Measurements from ENCODE around the gene DDX31.

Gene DDX31

DNA sequence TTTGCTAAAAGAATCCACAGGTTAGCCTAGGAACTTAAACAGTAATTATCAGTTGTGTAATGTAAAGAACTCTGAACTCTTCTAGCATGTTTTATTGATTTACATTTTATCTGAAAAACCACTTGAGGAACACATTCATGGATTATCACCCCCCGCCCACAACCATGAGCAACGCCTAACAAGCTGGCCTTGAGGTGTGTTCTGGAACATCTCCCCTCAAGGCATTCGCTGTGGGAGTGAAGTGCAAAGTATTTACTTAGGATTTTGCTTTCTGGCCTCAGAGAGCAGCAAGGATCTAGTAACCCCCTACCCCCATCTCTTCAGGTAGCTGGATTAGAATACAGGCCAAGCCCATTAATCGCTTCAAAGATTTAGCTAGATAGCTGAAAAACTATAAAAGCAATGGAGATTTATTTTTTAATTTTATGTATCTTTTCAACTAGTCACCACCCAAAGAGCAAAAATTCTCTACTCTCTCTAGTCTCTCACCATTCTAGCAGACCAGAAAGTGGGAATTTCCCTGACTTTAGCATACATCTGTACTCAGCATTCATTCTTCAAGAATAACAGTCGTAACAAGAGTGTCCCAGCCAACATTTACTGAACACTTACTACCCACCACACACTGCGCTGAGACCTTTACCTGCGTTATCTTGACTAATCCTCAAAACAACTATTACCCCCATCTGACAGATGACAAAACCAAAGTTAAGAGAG, 37.2 kb downstream of the DDX31 start:
- FAIRE-seq, result no peak

DNA sequence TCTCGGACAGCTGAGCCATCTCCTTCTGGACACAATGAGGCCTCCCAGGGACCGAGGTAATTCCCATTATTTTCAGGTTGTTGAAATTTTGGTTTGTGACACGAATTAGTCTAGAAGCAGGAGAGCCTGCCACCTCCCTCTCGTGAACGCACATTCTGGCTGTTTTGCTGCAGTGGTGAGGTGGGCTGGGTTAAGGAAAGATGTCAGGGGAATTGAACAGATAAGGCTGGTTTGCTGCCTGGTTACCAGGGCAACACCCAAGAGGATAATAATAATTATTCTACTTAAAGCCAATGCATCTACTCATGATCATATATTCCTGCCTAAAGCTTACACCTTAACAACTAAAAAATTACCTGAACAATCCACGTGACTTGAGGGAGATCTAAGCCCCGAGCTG, 38.1 kb downstream of the DDX31 start:
- no peak for FAIRE-seq

DNA sequence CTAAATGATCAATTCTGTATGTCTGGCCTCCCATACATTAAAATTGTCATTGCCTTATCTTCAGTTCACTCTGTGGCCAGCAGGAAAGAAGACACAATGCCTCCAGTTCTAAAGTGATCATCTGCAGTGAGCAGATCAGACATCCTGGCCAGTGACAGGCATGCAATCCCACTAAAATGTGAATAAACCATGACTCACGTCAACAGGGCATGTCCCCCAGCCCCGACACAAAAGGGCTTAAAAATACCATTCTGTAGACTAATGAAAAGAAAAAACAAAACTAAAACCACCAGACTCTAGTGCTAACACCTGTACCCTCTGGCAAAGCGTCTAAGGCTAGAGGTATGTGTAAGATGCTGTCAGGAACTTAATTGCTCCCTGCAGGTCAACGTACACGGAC, 38.5 kb downstream of the DDX31 start:
- no peak for FAIRE-seq

DNA sequence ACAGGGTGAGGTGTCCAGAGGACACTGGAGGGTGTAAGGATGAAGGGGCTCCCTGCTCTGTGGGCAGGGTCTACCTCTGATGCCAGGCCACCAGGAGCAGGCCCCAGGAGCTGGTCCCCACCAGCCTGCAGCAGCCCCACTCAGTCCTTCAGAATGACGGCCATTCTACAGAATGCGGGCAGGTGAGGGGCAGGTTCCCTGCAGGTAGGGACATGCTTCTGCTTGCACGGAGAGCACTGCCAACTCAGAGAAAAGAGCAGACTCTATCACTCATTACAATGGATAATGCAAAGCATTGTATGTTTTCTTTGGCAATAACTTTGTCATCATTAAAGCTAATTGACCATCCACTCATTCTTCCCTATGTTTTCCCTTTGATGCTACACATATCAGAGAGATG, 39.0 kb downstream of the DDX31 start:
- FAIRE-seq, result no peak

DNA sequence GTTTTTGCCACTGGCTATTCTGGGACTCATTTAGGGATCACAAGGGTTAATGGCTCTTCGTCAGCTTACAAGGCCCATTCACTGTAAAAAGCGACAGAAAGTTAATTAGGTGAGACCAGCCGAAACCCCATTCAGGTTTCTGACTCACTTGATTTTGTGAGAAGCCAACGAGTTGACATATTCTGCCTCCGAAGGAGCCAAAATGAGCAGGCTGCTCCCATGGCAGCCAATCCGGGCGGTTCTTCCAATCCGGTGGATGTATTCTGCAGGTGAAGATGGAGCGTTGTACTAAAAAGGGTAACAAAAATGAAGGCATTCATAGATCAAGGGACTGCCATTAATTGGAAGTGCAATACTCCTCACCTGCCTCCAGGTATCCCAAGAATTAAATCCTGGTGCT, 39.7 kb downstream of the DDX31 start:
- no peak for FAIRE-seq

DNA sequence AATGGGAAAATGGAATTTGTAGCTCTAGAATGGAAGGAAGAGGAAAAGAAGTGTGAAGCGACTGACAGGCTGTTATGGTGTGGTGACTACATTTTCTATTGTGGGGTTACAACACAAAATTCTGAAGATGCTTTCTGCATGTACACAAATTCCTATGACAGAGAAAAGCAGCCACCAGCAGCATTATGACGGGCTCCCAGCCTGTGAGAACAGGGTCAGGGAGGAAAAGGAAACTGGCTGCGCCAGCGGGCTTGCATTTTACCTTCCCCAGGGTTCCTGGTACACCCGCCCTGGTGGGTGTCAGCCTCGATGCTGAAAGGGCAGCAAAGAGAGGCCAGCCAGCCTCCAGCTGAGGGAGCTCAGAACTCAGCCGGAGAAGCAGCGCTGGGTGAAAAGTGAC, 41.0 kb downstream of the DDX31 start:
- no peak for FAIRE-seq

DNA sequence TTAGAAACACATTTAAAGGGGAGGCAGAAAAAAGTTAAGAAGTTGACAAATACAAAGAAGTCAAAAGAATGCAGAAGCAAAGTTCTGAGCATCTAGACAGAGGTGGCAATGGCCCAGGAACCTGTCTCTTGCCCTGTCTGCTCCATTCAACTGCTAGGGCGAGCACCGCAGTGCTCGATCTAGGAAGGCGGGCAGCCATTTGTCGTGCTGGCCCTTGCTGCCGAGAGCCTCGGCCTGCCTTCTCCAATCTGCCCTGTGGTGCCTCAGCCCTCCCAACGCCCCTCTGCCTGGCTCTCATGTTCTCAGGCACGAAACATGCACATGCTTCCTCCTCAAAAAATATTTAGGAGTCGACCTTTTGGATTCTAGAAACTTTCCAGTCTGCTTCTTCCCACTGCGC, 42.2 kb downstream of the DDX31 start:
- no peak for FAIRE-seq

DNA sequence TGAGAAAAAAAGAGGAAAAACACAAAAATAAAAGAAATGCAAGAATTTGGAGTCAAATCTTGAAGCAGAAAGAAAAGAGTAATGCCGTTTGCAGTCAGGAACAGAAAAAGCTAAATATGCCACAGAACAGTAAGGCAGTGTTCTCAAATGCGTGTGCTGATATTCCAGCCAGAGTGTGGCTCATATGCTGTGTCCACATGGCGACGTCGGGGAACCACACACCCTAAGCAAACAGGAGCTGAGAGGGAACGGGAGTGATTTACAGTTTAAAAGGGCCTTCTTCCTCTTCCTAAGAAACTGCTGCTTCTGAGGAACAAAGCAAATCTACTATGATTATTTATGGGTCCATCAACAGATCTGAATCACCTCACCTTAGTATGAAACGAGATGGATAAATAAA, 42.7 kb downstream of the DDX31 start:
- peak; percentile 86 for FAIRE-seq

DNA sequence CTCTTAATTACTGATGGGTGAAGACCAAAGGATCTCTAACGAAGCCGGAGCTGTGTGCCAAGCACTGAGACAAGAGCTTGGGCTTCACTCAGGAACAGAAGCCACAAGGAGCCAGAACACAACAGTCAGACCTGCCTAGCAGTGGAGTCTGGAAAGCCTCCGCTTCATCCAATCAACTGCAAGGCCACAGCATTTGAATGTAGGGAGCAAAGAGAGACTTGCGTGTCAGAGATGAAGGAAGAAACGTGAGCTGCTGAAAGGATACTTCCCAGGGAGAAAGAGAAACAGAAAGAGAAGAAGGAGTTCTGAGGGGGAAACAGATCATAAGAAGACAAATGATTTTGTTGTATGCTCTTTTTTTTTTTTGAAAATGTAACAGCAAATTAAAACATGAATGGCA, 43.5 kb downstream of the DDX31 start:
- no peak for FAIRE-seq

DNA sequence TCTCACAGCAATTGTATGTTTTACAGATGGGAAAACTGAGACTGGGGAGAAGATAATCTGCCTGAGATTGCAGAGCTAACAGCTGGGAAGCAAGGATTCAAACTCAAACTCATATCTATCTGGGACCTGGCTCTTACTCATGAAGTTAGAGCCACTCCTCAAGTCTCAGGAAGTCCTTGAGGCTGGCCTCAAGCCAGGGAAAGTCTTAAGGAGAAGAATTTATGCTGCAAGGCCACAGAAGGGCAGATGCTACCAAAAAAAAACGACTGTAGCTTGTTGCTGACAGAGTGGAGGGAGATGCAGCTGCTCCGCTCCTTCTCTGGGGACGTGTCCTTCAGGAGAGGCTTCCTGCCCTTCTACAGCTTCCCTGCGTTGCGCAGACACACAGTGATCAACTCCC, 47.6 kb downstream of the DDX31 start:
- no peak for FAIRE-seq

DNA sequence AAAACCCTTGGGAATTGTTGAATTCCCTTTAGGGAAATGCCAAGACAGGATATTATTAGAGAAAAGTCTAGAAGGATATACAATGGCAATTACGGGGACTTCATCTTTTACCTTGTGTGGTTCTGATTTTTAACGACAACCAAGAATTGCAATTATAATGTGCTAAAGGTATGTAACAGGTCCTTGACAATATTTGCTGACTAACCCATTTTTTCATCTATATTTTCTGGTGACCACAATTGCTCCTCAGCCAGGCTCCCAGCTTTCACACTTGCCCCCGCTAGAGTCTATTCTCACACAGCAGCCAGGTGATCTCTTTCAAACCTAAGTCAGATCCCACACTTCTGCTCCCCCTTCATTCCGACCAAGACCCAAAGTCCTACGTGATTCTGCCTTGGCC, 53.1 kb downstream of the DDX31 start:
- FAIRE-seq, result no peak

DNA sequence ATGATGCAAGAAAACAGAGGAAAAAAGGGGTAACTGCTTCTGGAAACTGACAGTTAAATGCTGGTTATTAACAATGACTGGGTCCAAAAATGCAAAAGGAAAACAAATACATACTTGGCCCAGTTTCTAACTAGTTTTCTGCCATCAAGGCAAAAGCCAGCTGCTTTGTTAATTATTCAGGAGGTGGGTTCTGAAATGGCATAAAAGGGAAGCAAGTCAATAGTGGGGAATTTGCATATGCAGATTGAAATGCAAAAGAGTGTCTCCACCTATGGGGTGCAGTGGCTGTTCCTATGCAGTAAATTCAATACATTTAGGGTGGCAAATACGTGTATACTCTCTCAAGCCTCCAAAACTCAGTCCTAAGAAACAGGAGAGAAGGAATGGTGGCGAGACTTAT, 54.0 kb downstream of the DDX31 start:
- no peak for FAIRE-seq

DNA sequence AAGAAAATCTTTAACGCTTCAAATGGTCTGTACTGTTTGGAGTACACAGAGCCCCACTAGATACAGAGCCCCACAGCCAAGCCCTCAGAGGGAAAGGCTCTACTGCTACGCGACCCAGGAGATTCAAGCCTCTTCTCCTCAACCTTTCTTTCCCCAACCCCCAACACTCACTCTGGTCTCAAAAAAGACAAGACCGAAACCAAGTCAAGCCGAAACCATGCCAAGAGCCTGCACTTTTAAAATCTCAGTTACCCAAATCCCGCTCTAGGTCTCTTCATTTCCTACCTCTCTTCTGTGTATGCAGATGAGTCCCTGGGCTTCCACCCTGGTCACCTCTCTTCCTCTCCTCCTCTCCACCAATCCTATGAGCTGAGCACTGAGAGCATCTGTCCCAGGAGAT, 55.5 kb downstream of the DDX31 start:
- FAIRE-seq, result no peak

DNA sequence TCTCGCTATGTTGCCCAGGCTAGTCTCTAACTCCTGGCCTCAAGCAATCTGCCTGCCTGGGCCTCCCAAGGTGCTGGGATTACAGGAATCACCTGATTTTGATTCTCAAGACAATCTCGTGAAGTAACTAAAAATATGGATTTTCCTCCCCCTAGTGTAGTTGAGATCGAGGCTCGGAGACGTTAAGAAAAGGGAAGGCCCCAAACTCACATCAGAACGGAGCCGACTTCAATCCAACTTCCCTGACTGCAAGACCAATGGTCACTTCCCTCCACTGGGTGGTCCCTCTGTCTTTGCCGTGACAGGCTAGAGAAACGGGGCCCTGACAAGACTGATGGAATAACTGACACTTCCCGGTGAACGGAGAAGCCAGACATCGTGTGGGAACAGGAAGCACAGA, 59.1 kb downstream of the DDX31 start:
- FAIRE-seq, result no peak

DNA sequence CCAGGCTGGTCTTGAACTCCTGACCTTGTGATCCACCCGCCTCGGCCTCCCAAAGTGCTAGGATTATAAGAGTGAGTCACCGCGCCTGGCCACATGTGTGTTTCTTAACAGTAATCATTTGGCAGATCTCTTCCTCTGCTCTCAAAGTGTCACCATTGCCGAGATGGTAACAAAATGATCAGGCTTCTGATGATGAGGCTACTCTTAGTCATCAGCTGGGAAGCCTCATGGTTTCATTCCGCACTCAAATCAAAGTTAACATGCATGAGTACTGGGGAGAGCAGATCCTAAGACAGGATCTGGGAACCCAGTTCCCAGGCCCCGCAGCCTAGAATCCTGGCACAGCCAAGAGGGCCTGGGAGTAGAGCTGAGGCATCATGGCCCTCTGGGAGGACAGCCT, 60.0 kb downstream of the DDX31 start:
- FAIRE-seq, result no peak

DNA sequence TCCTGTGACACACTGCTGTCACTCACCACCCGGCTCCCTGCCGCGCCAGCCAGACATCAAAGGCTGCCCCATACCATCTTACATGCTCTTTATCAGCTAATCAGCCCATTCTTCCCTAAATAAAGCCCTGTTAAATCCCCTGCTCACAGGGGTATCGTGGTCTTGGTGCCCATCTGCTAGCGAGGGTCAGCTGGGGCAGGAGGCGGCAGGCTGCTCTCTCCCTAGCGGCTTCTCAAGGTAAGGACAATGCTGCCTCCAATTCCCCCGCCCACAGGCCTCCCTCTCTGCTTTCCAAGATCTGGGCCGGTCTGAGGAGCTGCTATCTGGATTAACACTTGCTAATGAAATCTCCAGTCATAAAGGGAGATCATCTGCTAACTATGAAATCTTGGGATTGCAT, 60.6 kb downstream of the DDX31 start:
- FAIRE-seq, result no peak

DNA sequence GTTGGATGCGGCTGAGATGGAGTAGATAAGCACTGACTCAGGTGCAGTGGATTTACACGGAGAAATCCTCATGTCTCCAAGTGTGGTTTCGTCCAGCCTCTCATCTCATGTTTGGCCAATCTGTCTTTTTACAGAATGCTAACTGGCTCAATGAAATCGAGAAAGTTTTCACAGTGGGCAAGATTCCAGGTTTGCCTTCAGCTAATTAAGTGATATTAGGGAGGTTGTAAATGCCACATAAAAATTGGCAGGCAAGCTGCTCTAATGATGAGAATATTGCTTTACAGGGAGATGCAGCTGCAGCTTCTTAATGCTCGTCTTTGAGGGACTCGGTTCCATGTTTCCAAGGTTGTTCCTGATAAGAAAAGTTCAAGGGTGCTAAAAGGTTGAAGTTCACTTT, 63.7 kb downstream of the DDX31 start:
- FAIRE-seq, result no peak

DNA sequence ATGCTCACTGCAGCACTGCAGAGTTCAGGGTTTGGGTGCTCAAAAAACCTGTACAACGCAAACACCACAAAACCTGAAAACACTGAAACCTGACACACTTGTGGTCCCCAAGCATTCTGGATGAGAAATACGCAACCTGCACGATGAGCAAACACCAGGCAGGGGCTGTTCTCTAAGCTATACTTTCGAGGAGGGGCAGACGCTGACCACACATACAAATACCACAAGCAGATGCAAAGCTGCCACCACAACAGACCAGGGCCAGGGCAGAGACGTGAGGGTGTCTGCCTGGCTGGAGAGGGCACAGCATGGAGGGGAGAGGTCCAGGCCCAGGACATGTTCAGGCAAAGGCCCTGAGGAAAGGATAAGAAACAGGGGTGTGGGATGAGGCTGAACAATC, 64.4 kb downstream of the DDX31 start:
- FAIRE-seq, result no peak

DNA sequence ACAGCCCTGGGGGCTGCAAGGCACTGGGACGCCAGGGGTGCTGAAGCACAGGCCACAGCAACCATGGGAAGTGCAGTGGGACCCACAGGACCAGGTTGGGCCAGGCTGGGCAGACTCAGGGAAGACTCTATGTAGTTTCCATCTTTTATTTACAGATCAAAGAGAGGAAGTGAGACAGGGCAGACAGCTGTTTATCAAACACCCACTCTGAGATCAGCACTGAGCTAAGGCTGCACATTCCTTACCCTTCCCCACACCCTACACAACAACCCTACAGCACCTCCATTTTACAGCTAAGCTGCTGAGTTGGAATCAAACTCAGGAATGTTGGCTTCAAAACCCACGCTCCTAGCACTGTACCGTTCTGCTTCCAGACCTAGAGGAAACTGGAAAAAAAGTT, 67.6 kb downstream of the DDX31 start:
- no peak for FAIRE-seq

DNA sequence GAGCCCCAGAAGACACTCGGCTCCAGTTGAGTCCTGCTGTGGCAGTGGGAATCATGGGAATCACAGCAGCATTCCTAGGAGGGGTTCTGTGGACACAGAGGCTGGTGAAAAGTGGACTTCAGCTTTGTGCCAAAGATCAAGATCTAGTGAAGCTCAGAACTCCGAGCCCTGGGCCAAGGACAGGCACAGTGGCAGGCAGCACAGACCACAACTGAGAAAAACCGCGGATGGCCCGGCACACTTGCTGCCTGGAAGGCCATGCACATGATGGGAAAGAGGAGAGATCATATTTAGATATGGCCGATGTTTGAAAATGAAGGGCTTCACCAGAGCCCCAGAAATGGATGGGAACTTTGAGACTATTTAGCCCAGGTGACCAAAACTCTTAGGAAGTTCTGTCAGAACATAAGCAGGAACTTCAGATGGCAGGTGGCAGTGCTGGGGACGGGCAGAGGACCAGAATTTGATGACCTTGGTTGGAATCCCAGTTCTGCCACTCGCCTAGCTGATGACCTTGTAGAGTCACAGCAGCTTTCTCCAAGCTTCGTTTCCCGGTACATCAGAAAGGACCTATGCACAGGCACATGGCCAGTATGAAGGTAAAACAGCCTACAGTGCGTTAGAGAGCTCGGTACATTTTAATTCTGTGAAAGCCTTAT, 69.3 kb downstream of the DDX31 start:
- FAIRE-seq, result no peak

DNA sequence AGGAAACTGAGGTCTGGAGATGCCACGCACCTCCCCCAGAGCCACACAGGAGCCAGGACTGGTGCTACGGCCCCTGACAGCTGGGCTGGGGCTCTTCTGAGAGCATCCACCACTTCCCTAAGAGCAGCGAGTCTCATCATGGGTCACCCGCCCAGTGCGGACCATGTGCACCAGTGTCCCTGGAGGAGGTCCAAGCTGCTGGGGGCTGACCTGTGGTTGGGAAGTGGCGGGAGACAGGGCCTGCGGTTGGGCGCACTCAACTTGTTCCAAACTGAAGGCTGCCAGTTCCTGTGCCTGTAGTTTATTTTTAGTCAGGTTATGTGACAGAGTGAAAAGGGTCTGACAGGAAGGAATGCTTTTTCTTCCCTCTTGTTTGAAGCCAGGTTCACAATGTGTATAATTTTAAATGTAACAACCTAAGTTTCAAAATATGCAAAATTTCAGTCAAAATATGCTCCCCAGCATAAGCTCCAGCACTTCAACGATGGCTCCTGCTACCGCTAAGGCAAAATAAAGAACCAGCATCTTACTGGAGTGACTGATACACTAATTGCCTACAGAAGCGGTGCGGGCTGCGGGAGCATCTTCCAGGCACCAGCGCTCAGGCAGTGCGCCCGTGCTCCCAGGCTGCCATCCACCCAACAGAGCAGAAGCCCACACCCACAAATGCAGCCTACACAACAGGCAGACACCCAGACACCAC, 72.6 kb downstream of the DDX31 start:
- FAIRE-seq, result no peak

DNA sequence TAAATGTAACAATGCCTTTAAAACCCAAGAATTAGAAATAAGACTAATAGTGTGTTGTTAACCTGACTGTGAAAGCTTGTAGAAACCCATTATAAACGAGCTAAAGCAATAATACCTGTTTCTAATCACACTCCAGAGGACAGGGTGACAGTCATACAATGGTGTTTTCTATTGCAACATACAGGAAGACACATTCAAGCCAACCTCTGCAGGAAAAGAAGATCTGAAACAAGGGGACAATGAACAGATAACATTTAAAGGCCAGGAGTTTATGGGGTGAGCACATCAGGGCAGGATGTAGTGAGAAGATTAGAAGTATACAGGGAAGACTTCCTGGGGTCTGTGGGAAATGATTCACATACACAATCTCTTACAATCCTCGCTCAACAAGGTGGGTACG, 73.6 kb downstream of the DDX31 start:
- FAIRE-seq, result no peak

DNA sequence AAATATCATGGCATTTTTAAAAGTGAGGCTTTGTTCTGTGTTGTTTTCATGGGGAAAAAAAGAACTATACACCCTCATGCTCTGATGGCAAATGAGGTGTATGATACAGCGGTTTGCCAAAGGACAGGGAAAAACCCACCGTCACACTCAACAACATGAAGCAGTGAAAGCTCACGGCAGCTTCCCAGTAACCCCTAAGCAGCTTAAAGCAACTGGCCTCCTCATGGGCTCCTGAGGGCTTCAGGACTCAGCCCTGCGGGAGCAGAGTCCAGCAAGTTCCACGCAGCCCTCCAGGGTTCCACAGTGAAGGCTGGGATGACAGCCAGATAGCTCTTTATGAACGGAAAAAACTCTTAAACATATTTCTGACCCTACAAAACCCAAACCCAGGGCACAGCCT, 74.5 kb downstream of the DDX31 start:
- FAIRE-seq, result no peak

DNA sequence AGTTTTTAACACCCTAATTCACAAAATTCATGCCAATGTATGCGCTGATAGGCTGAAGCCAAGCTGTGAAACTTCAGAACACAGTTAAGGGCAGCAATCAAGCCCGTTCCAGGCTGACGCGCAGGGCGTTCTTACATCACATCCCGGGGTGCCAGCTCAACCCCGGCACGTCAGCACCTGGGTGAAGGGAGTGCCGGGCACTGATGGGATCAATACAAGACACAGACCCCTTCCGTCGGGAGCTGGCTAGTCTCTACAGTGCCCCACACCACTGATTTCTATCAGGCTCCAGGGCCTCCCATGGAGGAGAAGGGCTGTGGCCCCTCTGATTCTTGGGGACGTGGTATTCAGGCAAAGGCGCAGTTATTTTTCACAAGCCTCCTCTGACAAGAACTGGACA, 75.4 kb downstream of the DDX31 start:
- FAIRE-seq, result no peak

DNA sequence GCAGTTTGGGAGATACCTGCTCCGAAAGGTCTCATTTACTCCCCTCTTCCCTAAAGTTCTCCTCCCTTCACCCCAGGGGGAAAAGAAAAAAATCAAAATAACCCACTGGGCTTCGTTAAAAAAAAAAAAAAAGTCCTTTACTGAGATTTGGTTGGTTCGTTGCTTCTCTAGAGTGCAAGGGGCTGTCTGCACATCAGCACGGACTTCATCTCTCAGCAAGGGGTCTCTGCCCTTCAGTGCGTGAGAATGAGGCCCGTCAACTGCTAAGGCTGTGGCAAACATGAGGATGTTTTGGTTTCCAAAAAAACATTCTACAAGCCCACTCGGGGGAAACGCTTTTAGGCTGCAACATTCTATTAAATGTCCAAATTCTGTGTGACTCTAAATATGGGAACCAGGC, 77.3 kb downstream of the DDX31 start:
- FAIRE-seq, result no peak
